Transverse colon (tissue), 3 donors: ENCODE measurements around the gene CDC42EP3.

Experiments used
- POLR2A ChIP-seq: fragments of 450-650 bp; IDR thresholded peaks from one replicate; pipeline ENCODE4 v1.6.1; 2016; ENCODE audit warnings: antibody characterized with exemption, mild to moderate bottlenecking, moderate library complexity
- TF ChIP-seq, protein P1 (sequence below), 5 experiments: fragments of 200-600 bp in 3 of 5; fragments of 450-650 bp in 2 of 5; sonication (generic) in 3 of 5; IDR thresholded peaks; 1 replicate in 2 of 5; 2 replicates in 3 of 5; pipeline ENCODE4 v1.5.1; 2016 to 2017; ENCODE audit warnings: antibody characterized with exemption in 5 of 5, inconsistent platforms in 3 of 5, mild to moderate bottlenecking in 2 of 5, moderate library complexity in 1 of 5

DNA sequence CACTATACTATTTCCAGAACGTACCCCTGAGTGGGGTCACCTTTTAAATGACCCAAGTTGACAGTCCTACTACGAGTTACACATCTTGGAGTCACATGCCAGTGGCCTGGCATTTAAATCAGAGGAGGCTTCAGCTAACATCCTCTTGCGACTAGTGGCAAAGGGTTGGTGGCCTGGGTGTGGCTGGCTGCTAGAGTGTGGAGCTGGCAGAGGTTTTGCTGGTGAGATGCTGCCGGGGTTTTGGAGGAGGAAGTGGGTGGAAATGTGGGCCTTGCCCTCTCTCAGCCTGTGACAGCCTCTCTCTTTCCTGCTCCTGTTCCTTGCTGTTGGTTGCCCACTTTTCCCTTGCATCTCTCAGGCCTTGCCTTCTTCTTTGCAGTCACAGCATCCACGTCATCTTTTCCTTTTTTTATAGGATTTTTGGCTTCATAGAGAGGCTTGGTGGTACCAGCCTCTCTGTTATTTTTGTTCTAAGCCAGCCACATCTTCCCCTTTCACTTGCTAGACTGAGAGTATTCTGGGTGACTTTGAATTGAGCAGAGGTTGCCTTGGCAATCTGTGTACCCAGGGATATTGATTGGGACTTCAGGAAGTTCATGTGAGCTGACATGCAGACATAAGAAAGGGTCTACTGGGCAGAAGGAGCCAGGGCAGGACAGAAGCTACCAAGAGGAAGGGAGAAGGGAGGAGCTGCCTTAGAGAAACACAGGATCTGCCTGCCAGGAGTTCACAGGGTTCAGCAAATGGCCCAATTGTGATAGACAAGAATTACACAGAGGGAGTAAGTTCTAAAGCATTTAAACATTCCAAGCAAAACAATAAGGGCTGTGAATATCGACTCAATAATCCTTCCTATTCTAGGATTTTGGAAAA lies 55.4 kb downstream of the CDC42EP3 start:
- TF ChIP-seq, protein P1, sequence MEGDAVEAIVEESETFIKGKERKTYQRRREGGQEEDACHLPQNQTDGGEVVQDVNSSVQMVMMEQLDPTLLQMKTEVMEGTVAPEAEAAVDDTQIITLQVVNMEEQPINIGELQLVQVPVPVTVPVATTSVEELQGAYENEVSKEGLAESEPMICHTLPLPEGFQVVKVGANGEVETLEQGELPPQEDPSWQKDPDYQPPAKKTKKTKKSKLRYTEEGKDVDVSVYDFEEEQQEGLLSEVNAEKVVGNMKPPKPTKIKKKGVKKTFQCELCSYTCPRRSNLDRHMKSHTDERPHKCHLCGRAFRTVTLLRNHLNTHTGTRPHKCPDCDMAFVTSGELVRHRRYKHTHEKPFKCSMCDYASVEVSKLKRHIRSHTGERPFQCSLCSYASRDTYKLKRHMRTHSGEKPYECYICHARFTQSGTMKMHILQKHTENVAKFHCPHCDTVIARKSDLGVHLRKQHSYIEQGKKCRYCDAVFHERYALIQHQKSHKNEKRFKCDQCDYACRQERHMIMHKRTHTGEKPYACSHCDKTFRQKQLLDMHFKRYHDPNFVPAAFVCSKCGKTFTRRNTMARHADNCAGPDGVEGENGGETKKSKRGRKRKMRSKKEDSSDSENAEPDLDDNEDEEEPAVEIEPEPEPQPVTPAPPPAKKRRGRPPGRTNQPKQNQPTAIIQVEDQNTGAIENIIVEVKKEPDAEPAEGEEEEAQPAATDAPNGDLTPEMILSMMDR (IDR thresholded peaks at IDR 0.05): no peak
- TF ChIP-seq POLR2A: no peak
